Karpas-422 (cell line): ENCODE results near the gene HOXA13. TPM values are rescaled to one million over a fixed set of nuclear protein-coding genes. Genes with fewer than 3 reads are reported as not detected.

Source experiments
- DNase-seq: peaks from one replicate; pipeline ENCODE4 v3.0.0-alpha.2; 2015
- H2AFZ ChIP-seq: fragments of 200-600 bp; sonication (generic); 2 replicates; pipeline ENCODE4 v1.6.1; 2014; ENCODE audit warnings: antibody characterized with exemption, low read length, mixed read lengths
- H3K27ac ChIP-seq: fragments of 200-600 bp; sonication (generic); 2 replicates; pipeline ENCODE4 v1.5.1; 2014; ENCODE audit warnings: mild to moderate bottlenecking, low read length, moderate library complexity
- H3K27me3 ChIP-seq: fragments of 200-600 bp; sonication (generic); 2 replicates; pipeline ENCODE4 v1.6.1; 2014; ENCODE audit warnings: low read length, mixed read lengths
- H3K36me3 ChIP-seq: fragments of 200-600 bp; sonication (generic); 2 replicates; pipeline ENCODE4 v1.6.1; 2014; ENCODE audit warnings: low read length, mixed read lengths; ENCODE audit not compliant: insufficient read depth
- H3K4me1 ChIP-seq: fragments of 200-600 bp; sonication (generic); 2 replicates; pipeline ENCODE4 v1.6.1; 2014; ENCODE audit warnings: mild to moderate bottlenecking, low read length, mixed read lengths
- H3K4me2 ChIP-seq: fragments of 200-600 bp; sonication (generic); 2 replicates; pipeline ENCODE4 v1.6.1; 2014; ENCODE audit warnings: low read length, low read depth, mild to moderate bottlenecking; ENCODE audit not compliant: poor library complexity, severe bottlenecking
- H3K4me3 ChIP-seq: fragments of 200-600 bp; sonication (generic); 2 replicates; pipeline ENCODE4 v1.5.1; 2014; ENCODE audit warnings: mild to moderate bottlenecking, antibody characterized with exemption, low read length, mixed read lengths
- H3K79me2 ChIP-seq: fragments of 200-600 bp; sonication (generic); 2 replicates; pipeline ENCODE4 v1.6.1; 2014; ENCODE audit warnings: mild to moderate bottlenecking, low read length, mixed read lengths
- H3K9ac ChIP-seq: fragments of 200-600 bp; sonication (generic); 2 replicates; pipeline ENCODE4 v1.6.0; 2014; ENCODE audit warnings: low read length
- H3K9me2 ChIP-seq: fragments of 200-600 bp; sonication (generic), shearing (Covaris generic); replicated peaks from 2 replicates; pipeline ENCODE4 v1.6.0; 2014; ENCODE audit warnings: mild to moderate bottlenecking, low read length, moderate library complexity; ENCODE audit not compliant: insufficient read depth
- H3K9me3 ChIP-seq: fragments of 300-700, 200-600 bp; sonication (generic); 2 replicates; pipeline ENCODE4 v1.6.1; 2014; ENCODE audit warnings: low read length, mixed read lengths
- H4K20me1 ChIP-seq: fragments of 200-600 bp; sonication (generic); 2 replicates; pipeline ENCODE4 v1.6.1; 2014; ENCODE audit warnings: mild to moderate bottlenecking, antibody characterized with exemption, low read length, low read depth; ENCODE audit not compliant: insufficient read depth
- total RNA-seq: library from RNA; depleted of rRNA; stranded (reverse); fragments of >200 nt; shearing (Covaris generic); gene quantifications from 2 replicates; pipeline ENCODE4 v1.2.3, GENCODE V29; 2014; ENCODE audit warnings: low replicate concordance

HOXA13 gene
- total RNA-seq, 1 experiment from 2014 or later = 0.07 TPM

DNA sequence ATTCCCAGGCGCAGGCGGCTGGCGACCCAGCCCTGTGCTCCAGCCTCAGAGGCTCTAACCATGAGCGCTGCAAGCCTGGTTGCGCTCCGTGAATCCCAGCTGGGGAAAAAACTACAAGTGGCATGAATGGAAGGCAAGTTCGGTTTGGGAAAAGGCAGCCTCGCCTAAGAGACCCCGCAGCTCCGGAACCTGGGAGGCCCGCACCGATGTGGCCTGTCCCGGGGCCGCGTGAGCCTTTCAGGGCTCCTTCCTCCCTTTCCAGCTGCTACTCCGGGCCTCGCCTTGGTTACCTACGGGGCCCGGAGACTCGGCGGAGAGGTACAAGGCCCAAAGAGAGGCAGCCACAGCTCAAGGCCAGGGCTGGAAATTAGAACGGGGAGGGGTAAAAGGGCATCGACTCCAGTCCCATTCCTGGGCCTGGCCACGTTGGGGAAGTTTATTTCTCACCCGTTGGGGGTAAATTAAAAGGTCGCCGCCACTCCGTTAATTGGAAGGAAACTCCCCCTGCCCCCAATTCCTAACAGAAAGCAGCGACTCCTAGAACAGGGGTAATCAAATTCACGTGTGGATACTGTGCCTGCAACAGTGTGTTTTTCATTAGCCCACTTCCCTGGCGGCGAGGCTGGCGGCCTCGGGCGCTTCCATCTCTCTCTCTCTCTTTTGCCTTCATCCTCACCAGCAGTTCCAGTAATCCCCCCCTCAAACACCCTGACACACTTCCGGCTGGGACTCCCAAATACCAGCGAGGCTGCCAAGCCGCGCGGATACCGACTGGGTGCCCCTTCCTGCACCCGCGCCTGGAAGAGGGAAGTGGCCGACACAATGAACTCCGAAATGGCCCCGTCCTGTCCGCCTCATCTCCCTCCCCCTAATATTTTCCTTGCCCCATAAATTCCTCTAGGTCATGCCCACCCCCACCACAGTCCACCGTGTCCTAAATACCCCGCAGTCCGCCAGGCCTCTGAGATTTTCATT lies 33.1 kb downstream of the HOXA13 start:
- Histone ChIP-seq H3K36me3 (no peaks in the 10 kb centered on the region), H3K9me3 (no peaks in the 10 kb centered on the region), H3K79me2 (no peaks in the 10 kb centered on the region), H3K4me1 (peaks cover 2% of the 10 kb centered on the region), H3K9ac (no peak overlapping the region), H2AFZ (no peak overlapping the region), H3K27ac (no peak overlapping the region), H4K20me1 (no peaks in the 10 kb centered on the region), H3K4me2 (no peak overlapping the region), H3K4me3 (no peak overlapping the region), H3K27me3 (no peaks in the 10 kb centered on the region), H3K9me2 (no peaks in the 10 kb centered on the region)
- no peak for DNase-seq

- Histone ChIP-seq H3K36me3 (no peaks in the 10 kb centered on the region), H3K9me3 (no peaks in the 10 kb centered on the region), H3K9ac (no peak overlapping the region), H3K27ac (no peak overlapping the region), H3K27me3 (no peaks in the 10 kb centered on the region), H3K4me1 (peaks cover 9% of the 10 kb centered on the region), H2AFZ (no peak overlapping the region), H4K20me1 (no peaks in the 10 kb centered on the region), H3K4me3 (no peak overlapping the region), H3K9me2 (no peaks in the 10 kb centered on the region), H3K4me2 (no peak overlapping the region), H3K79me2 (no peaks in the 10 kb centered on the region)
- no peak for DNase-seq
Observed at GRCh38 chr7:27165996-27166530, 33.8 kb downstream of the HOXA13 start.

GRCh38 chr7:27165089-27165995 lies 34.5 kb downstream of the HOXA13 start, which contains the start of gene HOXA9:
TSS of gene HOXA9 (minus strand) at chr7:27165537. CDS start at chr7:27165457, 80 bp downstream.
- Histone ChIP-seq H4K20me1 (no peaks in the 10 kb centered on the region), H3K27ac (no peak within 1 kb of the TSS), H3K9ac (no peak within 1 kb of the TSS), H3K36me3 (no peaks in the 10 kb centered on the region), H3K4me3 (no peak within 1 kb of the TSS), H3K4me1 (peaks cover 14% of the 10 kb centered on the region), H3K4me2 (no peak within 1 kb of the TSS), H3K9me2 (no peaks in the 10 kb centered on the region), H3K79me2 (no peaks in the 10 kb centered on the region), H3K9me3 (no peaks in the 10 kb centered on the region), H3K27me3 (no peaks in the 10 kb centered on the region), H2AFZ (no peak within 1 kb of the TSS)
- DNase-seq = no peak

- no peaks in the 10 kb centered on the region for H3K79me2 ChIP-seq
- no peaks in the 10 kb centered on the region for H4K20me1 ChIP-seq
- no peak overlapping the region for H2AFZ ChIP-seq
- no peak for DNase-seq
- H3K9me2 ChIP-seq = no peaks in the 10 kb centered on the region
- no peak overlapping the region for H3K4me2 ChIP-seq
- no peaks in the 10 kb centered on the region for H3K27me3 ChIP-seq
- H3K36me3 ChIP-seq = no peaks in the 10 kb centered on the region
- no peak overlapping the region for H3K4me3 ChIP-seq
- H3K9ac ChIP-seq = no peak overlapping the region
- H3K9me3 ChIP-seq = no peaks in the 10 kb centered on the region
- peaks cover 18% of the 10 kb centered on the region for H3K4me1 ChIP-seq
- H3K27ac ChIP-seq = no peak overlapping the region
Observed at GRCh38 chr7:27164367-27165088, 35.4 kb downstream of the HOXA13 start.

DNA sequence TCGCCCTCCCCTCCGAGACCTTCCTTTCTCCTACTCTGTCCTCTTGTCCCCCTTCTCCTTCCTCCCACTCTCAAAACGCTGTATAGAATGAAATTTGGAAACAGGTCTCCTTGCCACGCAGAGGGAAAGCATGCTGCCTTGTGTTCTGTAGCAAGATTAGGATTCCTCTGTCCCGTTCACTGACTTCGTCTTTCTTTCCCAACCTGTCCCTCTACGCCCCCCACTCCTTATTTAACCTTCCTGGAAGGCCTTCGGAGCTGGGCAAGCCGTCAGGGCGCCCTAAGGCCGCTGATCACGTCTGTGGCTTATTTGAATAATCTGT lies 35.9 kb downstream of the HOXA13 start:
- Histone ChIP-seq H3K9me3 (no peaks in the 10 kb centered on the region), H4K20me1 (no peaks in the 10 kb centered on the region), H3K27me3 (no peaks in the 10 kb centered on the region), H3K36me3 (no peaks in the 10 kb centered on the region), H3K27ac (no peak overlapping the region), H3K4me3 (no peak overlapping the region), H3K4me1 (peaks cover 18% of the 10 kb centered on the region), H2AFZ (no peak overlapping the region), H3K9me2 (no peaks in the 10 kb centered on the region), H3K79me2 (no peaks in the 10 kb centered on the region), H3K9ac (no peak overlapping the region), H3K4me2 (no peak overlapping the region)
- DNase-seq = no peak

- Histone ChIP-seq H3K4me3 (no peak overlapping the region), H3K36me3 (no peaks in the 10 kb centered on the region), H3K4me1 (peaks cover 18% of the 10 kb centered on the region), H3K9ac (no peak overlapping the region), H3K27me3 (no peaks in the 10 kb centered on the region), H3K9me2 (no peaks in the 10 kb centered on the region), H3K79me2 (no peaks in the 10 kb centered on the region), H3K27ac (no peak overlapping the region), H4K20me1 (no peaks in the 10 kb centered on the region), H2AFZ (no peak overlapping the region), H3K9me3 (no peaks in the 10 kb centered on the region), H3K4me2 (no peak overlapping the region)
- no peak for DNase-seq
Observed at GRCh38 chr7:27163288-27164044, 36.4 kb downstream of the HOXA13 start.

DNA sequence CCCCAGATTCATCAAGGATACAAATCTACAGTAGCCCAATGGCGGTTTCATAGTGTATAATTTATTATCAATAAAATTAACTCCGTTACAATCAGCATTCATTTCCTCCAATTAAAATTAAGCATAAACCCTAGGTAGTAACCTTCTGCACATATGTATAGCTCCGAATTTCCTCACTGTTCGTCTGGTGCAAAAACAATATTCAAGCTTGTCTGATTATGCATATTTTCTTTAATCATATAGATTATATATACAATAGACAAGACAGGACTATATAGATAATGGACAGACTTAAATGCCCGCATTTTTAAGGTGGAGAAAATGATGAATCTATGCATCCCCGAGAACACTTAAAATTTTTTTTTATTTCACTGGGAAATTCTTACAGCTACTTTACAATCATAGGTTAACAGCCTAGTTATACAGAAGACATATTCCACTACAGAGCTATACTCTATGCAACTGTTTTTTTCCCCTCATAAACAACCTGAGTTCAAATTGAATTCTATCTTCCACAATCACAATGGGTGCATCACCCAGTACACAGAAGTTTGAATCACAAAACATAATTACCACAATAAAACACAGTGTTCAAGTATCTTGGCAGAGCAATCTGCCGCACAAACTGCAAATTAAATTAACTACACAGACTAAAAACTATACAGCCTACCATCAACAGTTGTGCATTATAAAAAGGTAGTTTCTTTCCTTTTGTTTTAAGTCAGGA lies 37.2 kb downstream of the HOXA13 start:
- H3K4me3 ChIP-seq = no peak overlapping the region
- no peak for DNase-seq
- H3K27ac ChIP-seq = no peak overlapping the region
- H4K20me1 ChIP-seq = no peaks in the 10 kb centered on the region
- no peaks in the 10 kb centered on the region for H3K9me3 ChIP-seq
- no peak overlapping the region for H3K4me2 ChIP-seq
- H3K4me1 ChIP-seq = peaks cover 18% of the 10 kb centered on the region
- H3K9me2 ChIP-seq = no peaks in the 10 kb centered on the region
- H2AFZ ChIP-seq = no peak overlapping the region
- no peaks in the 10 kb centered on the region for H3K27me3 ChIP-seq
- no peaks in the 10 kb centered on the region for H3K79me2 ChIP-seq
- no peaks in the 10 kb centered on the region for H3K36me3 ChIP-seq
- no peak overlapping the region for H3K9ac ChIP-seq
